CD4-positive, alpha-beta T cell (primary cell): Measurements from ENCODE around the gene PACSIN2. TPM values are rescaled to one million over a fixed set of nuclear protein-coding genes. Genes with fewer than 3 reads are reported as not detected.
"Not testable (repeated sequence)": the region's sequence is repeated elsewhere in the genome, so short reads cannot be mapped to it uniquely, and the experiment has no call there.

Experiments
- ATAC-seq: fragments of 200-7000 bp; cut with Tn5 transposase; one replicate; pipeline ENCODE4 v1.10.0; 2022; ENCODE audit warnings: mild to moderate bottlenecking; ENCODE audit not compliant: poor library complexity
- CTCF ChIA-PET: fragments of 350-600 bp; sonication (Branson Sonifier 250); formaldehyde crosslinking; loops from one replicate; lab custom pipeline; 2021; ENCODE audit warnings: antibody characterized with exemption, inconsistent platforms; lab: Charles Lee
- POLR2A ChIA-PET: fragments of 350-600 bp; sonication (Branson Sonifier 250); formaldehyde crosslinking; loops from one replicate; lab custom pipeline; 2021; ENCODE audit warnings: antibody characterized with exemption, inconsistent platforms; lab: Charles Lee
- DNase-seq, 14 experiments: peaks; one replicate each; pipeline ENCODE4 v3.0.0-alpha.2; 2013 to 2020; ENCODE audit warnings: mixed read lengths in 2 of 14
- H3K27ac ChIP-seq, 2 donors: one replicate each; pipeline versions ENCODE4 v1.5.1 to v1.7.0; 2013; ENCODE audit warnings: low read length in 2 of 2, low read depth in 1 of 2, mild to moderate bottlenecking in 1 of 2
- H3K27me3 ChIP-seq, 2 experiments: 1 replicate in 1 of 2; 2 replicates in 1 of 2; pipeline versions ENCODE4 v1.6.1 to v1.7.0; 2013; ENCODE audit warnings: low read length in 2 of 2, control low read depth in 1 of 2, mild to moderate bottlenecking in 1 of 2, moderate library complexity in 1 of 2; ENCODE audit not compliant: insufficient read depth in 2 of 2, control insufficient read depth in 1 of 2
- H3K36me3 ChIP-seq: one replicate; pipeline ENCODE4 v1.6.1; 2013; ENCODE audit warnings: low read length, control low read depth; ENCODE audit not compliant: insufficient read depth
- H3K4me1 ChIP-seq: one replicate; pipeline ENCODE4 v1.6.1; 2013; ENCODE audit warnings: low read length, control low read depth; ENCODE audit not compliant: insufficient read depth
- H3K4me3 ChIP-seq: one replicate; pipeline ENCODE4 v1.5.1; 2013; ENCODE audit warnings: mild to moderate bottlenecking, low read length, moderate library complexity
- H3K9me3 ChIP-seq, 2 experiments: 1 replicate in 1 of 2; 2 replicates in 1 of 2; pipeline versions ENCODE4 v1.6.1 to v1.7.0; 2013; ENCODE audit warnings: low read length in 2 of 2, mild to moderate bottlenecking in 2 of 2, control low read depth in 1 of 2, moderate library complexity in 1 of 2; ENCODE audit not compliant: control insufficient read depth in 1 of 2, insufficient read depth in 1 of 2
- H3K27ac Mint-ChIP-seq: one replicate; pipeline ENCODE4 v1.8.0; 2020; ENCODE audit warnings: mixed read lengths
- H3K27me3 Mint-ChIP-seq: one replicate; pipeline ENCODE4 v1.8.0; 2021; ENCODE audit warnings: mixed read lengths
- H3K36me3 Mint-ChIP-seq: one replicate; pipeline ENCODE4 v1.8.0; 2021; ENCODE audit warnings: low read depth, mixed read lengths
- H3K4me1 Mint-ChIP-seq: one replicate; pipeline ENCODE4 v1.8.0; 2021; ENCODE audit warnings: low read depth, mixed read lengths
- H3K4me3 Mint-ChIP-seq: one replicate; pipeline ENCODE4 v1.8.0; 2020; ENCODE audit warnings: mild to moderate bottlenecking, mixed read lengths
- H3K9me3 Mint-ChIP-seq: one replicate; pipeline ENCODE4 v1.8.0; 2020; ENCODE audit warnings: mixed read lengths
- intact Hi-C, 2 experiments: fragments of 100-400 bp; cut with DNase I in 1 of 2; cut with micrococcal nuclease in 1 of 2; formaldehyde crosslinking; loops; one replicate each; pipeline versions ENCODE4 v1.15.1 to v1.9.0; 2023 to 2025; cut with DNase I, micrococcal nuclease
- total RNA-seq, 174 experiments: library from RNA in 2 of 174; stranded (reverse) in 2 of 174; gene quantifications; one replicate each; pipeline ENCODE4 v1.2.3 and lab custom pipeline; 2021 to 2026
- TF ChIP-seq, protein P1 (sequence below): fragments of 200-600 bp; IDR thresholded peaks from one replicate; pipeline ENCODE4 v1.8.0; 2022; ENCODE audit warnings: antibody characterized with exemption, mild to moderate bottlenecking

PACSIN2 gene
- total RNA-seq, 2 experiments from 2014 or later: 23.3 to 25.5 TPM

- Histone ChIP-seq H3K27ac (no peak overlapping the region), H3K4me1 (peaks cover 10% of the 10 kb centered on the region), H3K27me3 (no peaks in the 10 kb centered on the region), H3K9me3 (no peaks in the 10 kb centered on the region), H3K4me3 (no peak overlapping the region), H3K36me3 (no peaks in the 10 kb centered on the region)
- Mint-ChIP-seq H3K36me3 (peaks cover 18% of the 10 kb centered on the region), H3K4me3 (no peak overlapping the region), H3K4me1 (peaks cover 75% of the 10 kb centered on the region), H3K9me3 (no peaks in the 10 kb centered on the region), H3K27ac (no peak overlapping the region), H3K27me3 (no peaks in the 10 kb centered on the region)
- DNase-seq (no peak), ATAC-seq (no peak)
- TF ChIP-seq, protein P1, sequence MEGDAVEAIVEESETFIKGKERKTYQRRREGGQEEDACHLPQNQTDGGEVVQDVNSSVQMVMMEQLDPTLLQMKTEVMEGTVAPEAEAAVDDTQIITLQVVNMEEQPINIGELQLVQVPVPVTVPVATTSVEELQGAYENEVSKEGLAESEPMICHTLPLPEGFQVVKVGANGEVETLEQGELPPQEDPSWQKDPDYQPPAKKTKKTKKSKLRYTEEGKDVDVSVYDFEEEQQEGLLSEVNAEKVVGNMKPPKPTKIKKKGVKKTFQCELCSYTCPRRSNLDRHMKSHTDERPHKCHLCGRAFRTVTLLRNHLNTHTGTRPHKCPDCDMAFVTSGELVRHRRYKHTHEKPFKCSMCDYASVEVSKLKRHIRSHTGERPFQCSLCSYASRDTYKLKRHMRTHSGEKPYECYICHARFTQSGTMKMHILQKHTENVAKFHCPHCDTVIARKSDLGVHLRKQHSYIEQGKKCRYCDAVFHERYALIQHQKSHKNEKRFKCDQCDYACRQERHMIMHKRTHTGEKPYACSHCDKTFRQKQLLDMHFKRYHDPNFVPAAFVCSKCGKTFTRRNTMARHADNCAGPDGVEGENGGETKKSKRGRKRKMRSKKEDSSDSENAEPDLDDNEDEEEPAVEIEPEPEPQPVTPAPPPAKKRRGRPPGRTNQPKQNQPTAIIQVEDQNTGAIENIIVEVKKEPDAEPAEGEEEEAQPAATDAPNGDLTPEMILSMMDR: no peak
- ChIA-PET CTCF (no interaction called here), POLR2A (no interaction called here)
- intact Hi-C loops: no loop called here
These were observed 59.8 kb downstream of the PACSIN2 start for GRCh38 chr22:42955087-42955635.

DNA sequence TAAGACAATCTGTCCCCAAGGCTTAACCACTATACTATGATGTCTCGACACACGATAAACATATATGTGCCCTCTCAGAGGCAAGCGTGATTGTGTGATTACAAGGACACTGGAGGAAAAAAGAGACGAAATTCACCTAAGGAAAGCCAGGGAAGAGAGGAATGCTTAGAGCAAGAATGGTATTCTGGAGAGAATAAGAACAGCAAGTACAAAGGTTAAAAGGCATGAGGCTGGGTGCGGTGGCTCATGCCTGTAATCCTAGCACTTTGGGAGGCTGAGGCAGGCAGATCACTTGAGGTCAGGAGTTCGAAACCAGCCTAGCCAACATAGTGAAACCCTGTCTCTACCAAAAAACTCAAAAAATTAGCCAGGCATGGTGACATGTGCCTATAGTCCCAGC, 61.2 kb downstream of the PACSIN2 start:
- H3K4me1 ChIP-seq, intact Hi-C loops, H3K9me3 ChIP-seq, DNase-seq, H3K27me3 Mint-ChIP-seq, H3K27ac ChIP-seq, H3K27me3 ChIP-seq, H3K9me3 Mint-ChIP-seq, H3K4me3 ChIP-seq, CTCF ChIA-PET, H3K4me3 Mint-ChIP-seq, H3K36me3 ChIP-seq, POLR2A ChIA-PET, ATAC-seq, H3K27ac Mint-ChIP-seq: not testable (repeated sequence)
- peaks cover 75% of the 10 kb centered on the region for H3K4me1 Mint-ChIP-seq
- H3K36me3 Mint-ChIP-seq: peaks cover 14% of the 10 kb centered on the region

DNA sequence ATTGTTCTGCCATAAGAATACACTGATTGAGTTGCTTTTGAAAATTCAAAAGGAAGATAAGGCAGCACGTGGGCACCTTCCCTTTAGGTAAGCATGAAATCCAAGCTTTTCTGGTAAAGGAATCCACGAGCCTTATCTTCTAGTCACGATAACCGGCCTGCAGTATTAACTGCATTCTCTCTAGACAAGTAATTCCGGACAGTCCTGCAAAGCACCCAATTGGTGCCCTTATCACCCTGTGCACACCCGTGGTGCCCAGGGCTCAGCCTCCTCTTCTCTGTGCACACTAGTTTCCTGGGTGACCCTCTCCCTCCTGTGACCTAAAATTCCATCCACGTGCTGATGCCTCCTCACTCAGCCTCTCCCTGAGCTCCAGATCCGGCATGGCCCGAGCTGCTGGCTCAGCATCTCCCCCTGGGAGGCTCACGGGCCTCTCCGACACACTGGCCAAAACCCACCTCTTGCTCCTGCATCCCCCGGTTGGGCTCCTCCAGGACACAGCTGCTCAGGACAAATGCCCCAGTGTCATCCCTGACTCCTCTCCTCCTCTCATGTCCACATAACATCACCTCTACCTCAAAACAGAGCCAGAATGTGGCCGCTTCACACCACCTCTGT, 63.7 kb downstream of the PACSIN2 start:
- peaks cover 6% of the 10 kb centered on the region for H3K36me3 ChIP-seq
- no peaks in the 10 kb centered on the region for H3K27me3 Mint-ChIP-seq
- no peaks in the 10 kb centered on the region for H3K9me3 Mint-ChIP-seq
- peaks cover 22% of the 10 kb centered on the region for H3K4me1 ChIP-seq
- ATAC-seq: no peak
- H3K4me3 ChIP-seq: no peak overlapping the region
- no peak overlapping the region for H3K27ac Mint-ChIP-seq
- no peaks in the 10 kb centered on the region for H3K9me3 ChIP-seq
- H3K27me3 ChIP-seq: no peaks in the 10 kb centered on the region
- TF ChIP-seq, protein P1: no peak
- peaks cover 84% of the 10 kb centered on the region for H3K4me1 Mint-ChIP-seq
- H3K4me3 Mint-ChIP-seq: no peak overlapping the region
- CTCF ChIA-PET: interaction anchor here (0.6 kb wide), 1 partner anchor 66 kb away, joined by 3 read pairs; no protein-coding TSS in a partner anchor
- H3K27ac ChIP-seq: no peak overlapping the region
- intact Hi-C loops: no loop called here
- POLR2A ChIA-PET: no interaction called here
- DNase-seq: no peak
- H3K36me3 Mint-ChIP-seq: peaks cover 13% of the 10 kb centered on the region

DNA sequence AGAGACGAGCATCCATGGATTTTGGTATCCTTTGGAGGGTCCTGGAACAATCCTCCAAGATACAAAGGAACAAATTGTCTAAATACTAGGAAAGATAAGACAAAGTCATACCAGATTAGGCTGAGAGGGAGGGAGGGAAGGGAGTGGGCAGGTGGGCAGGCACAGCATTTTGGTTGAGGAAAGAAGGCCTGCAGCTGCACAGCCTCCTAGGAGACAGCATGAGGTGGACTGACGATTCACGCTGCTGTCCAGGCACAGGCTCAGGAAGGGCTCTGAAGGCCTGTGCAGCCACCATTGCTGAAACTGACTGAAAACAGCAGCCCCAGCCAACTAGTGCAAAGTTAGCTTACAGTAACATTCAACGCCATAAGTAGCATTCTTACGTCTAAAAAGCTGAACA, 64.7 kb downstream of the PACSIN2 start:
- ATAC-seq (no peak), DNase-seq (no peak)
- Mint-ChIP-seq H3K27ac (no peak overlapping the region), H3K4me1 (peaks cover 84% of the 10 kb centered on the region), H3K9me3 (no peaks in the 10 kb centered on the region), H3K36me3 (peaks cover 15% of the 10 kb centered on the region), H3K4me3 (no peak overlapping the region), H3K27me3 (no peaks in the 10 kb centered on the region)
- ChIA-PET CTCF (no interaction called here), POLR2A (no interaction called here)
- no peak overlapping the region for H3K27ac ChIP-seq
- H3K9me3 ChIP-seq: no peaks in the 10 kb centered on the region
- no peak overlapping the region for H3K4me3 ChIP-seq
- H3K27me3 ChIP-seq: no peaks in the 10 kb centered on the region
- intact Hi-C loops: no loop called here
- TF ChIP-seq, protein P1: no peak
- peaks cover 6% of the 10 kb centered on the region for H3K36me3 ChIP-seq
- H3K4me1 ChIP-seq: peaks cover 32% of the 10 kb centered on the region
